Upper lobe of left lung (tissue), 6 donors: ENCODE results near the gene OLA1. TPM values are rescaled to one million over a fixed set of nuclear protein-coding genes. Genes with fewer than 3 reads are reported as not detected.

Source experiments
- ATAC-seq, 2 donors: fragments of 200-7000 bp; cut with Tn5 transposase; one replicate each; pipeline ENCODE4 v1.9.1; 2022; ENCODE audit warnings: mild to moderate bottlenecking in 2 of 2, moderate library complexity in 2 of 2; ENCODE audit not compliant: low FRiP score in 2 of 2
- DNase-seq, 2 donors: peaks; one replicate each; pipeline ENCODE4 v3.0.0-alpha.2; 2019 to 2020
- H3K27ac ChIP-seq, 4 donors: fragments of 200-600 bp; sonication (generic); one replicate each; pipeline ENCODE4 v1.5.1; 2016 to 2019
- H3K27me3 ChIP-seq, 4 donors: fragments of 200-600 bp; sonication (generic); one replicate each; pipeline ENCODE4 v1.5.1; 2017 to 2019
- H3K36me3 ChIP-seq, 4 donors: fragments of 200-600 bp; sonication (generic); one replicate each; pipeline ENCODE4 v1.5.1; 2016 to 2019
- H3K4me1 ChIP-seq, 4 donors: fragments of 200-600 bp; sonication (generic); one replicate each; pipeline ENCODE4 v1.5.1; 2018 to 2019
- H3K4me3 ChIP-seq, 4 donors: fragments of 200-600 bp; sonication (generic); one replicate each; pipeline ENCODE4 v1.5.1; 2017 to 2019; ENCODE audit warnings: mild to moderate bottlenecking in 2 of 4, moderate library complexity in 1 of 4
- H3K9me3 ChIP-seq, 4 donors: fragments of 200-600 bp; sonication (generic); one replicate each; pipeline ENCODE4 v1.5.1; 2018 to 2019
- EP300 ChIP-seq, 4 donors: sonication (generic); formaldehyde crosslinking; IDR thresholded peaks; one replicate each; pipeline ENCODE4 v1.5.1; 2017; ENCODE audit warnings: antibody characterized with exemption in 4 of 4, control low read depth in 2 of 4
- POLR2A ChIP-seq, 4 donors: fragments of 450-650 bp; IDR thresholded peaks; one replicate each; pipeline ENCODE4 v1.5.1; 2016 to 2017; ENCODE audit warnings: antibody characterized with exemption in 4 of 4, mild to moderate bottlenecking in 2 of 4
- POLR2AphosphoS5 ChIP-seq, 2 donors: sonication (generic); formaldehyde crosslinking; IDR thresholded peaks; one replicate each; pipeline ENCODE4 v1.5.1; 2017; ENCODE audit warnings: antibody characterized with exemption in 2 of 2
- WGBS, 2 donors: methylation state at CpG; one replicate each; pipeline ENCODE4 v1.1.5; 2017 to 2018; 5-methylcytosine and 5-hydroxymethylcytosine counted together
- total RNA-seq, 6 donors: library from RNA; depleted of rRNA in 4 of 6; stranded (reverse); fragments of >200 nt in 4 of 6; gene quantifications; one replicate each; pipeline versions ENCODE4 v1.1.0 to v1.2.1, GENCODE V29; 2016 to 2021
- TF ChIP-seq, protein P1 (sequence below), 6 experiments: fragments of 450-650 bp in 4 of 6; fragments of 200-600 bp in 2 of 6; sonication (generic) in 2 of 6; IDR thresholded peaks; one replicate each; pipeline ENCODE4 v1.5.1; 2016 to 2019; ENCODE audit warnings: antibody characterized with exemption in 6 of 6
- donor health status: DM: no; HTN: no; CAD: no; lungs with moderate emphysema.
- donor health status: DM: no; HTN: yes; CAD: no; lungs with severe emphysema.

Gene OLA1
- total RNA-seq, 6 donors from 2014 or later, result 16.5 to 52.2 (median 42.0) TPM

DNA sequence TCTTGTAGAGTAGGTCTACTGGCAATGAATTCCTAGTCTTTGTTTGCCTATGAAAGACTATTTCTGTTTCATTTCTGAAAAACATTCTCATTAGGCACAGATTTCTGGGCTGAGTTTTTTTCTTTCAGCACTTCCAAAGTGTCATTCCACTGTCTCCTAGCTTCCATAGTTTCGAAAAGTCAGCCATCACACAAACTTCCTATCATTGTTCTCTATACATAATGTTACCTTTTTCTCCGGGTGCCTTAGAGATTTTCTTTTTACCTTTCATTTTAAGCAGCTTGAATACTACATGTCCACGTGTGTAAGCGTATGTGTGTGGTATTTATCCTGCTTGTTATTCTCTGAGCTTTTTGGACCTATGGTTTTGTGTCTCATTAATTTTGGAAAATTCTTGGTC is 55.7 kb downstream of the OLA1 start:
- Histone ChIP-seq H3K27me3 (no peaks in the 10 kb centered on the region), H3K4me1 (no peaks in the 10 kb centered on the region), H3K36me3 (no peaks in the 10 kb centered on the region), H3K27ac (no peak overlapping the region), H3K4me3 (no peak overlapping the region), H3K9me3 (no peaks in the 10 kb centered on the region)
- ATAC-seq (no peak), DNase-seq (no peak)
- 61 to 93% methylated on average over 4 of the region's 4 CpGs for WGBS, 2 donors
- TF ChIP-seq EP300 (IDR thresholded peaks at IDR 0.05) (no peak), POLR2A (IDR thresholded peaks at IDR 0.05) (no peak), POLR2AphosphoS5 (IDR thresholded peaks at IDR 0.05) (no peak)
- TF ChIP-seq, protein P1, sequence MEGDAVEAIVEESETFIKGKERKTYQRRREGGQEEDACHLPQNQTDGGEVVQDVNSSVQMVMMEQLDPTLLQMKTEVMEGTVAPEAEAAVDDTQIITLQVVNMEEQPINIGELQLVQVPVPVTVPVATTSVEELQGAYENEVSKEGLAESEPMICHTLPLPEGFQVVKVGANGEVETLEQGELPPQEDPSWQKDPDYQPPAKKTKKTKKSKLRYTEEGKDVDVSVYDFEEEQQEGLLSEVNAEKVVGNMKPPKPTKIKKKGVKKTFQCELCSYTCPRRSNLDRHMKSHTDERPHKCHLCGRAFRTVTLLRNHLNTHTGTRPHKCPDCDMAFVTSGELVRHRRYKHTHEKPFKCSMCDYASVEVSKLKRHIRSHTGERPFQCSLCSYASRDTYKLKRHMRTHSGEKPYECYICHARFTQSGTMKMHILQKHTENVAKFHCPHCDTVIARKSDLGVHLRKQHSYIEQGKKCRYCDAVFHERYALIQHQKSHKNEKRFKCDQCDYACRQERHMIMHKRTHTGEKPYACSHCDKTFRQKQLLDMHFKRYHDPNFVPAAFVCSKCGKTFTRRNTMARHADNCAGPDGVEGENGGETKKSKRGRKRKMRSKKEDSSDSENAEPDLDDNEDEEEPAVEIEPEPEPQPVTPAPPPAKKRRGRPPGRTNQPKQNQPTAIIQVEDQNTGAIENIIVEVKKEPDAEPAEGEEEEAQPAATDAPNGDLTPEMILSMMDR (IDR thresholded peaks at IDR 0.05), result no peak

DNA sequence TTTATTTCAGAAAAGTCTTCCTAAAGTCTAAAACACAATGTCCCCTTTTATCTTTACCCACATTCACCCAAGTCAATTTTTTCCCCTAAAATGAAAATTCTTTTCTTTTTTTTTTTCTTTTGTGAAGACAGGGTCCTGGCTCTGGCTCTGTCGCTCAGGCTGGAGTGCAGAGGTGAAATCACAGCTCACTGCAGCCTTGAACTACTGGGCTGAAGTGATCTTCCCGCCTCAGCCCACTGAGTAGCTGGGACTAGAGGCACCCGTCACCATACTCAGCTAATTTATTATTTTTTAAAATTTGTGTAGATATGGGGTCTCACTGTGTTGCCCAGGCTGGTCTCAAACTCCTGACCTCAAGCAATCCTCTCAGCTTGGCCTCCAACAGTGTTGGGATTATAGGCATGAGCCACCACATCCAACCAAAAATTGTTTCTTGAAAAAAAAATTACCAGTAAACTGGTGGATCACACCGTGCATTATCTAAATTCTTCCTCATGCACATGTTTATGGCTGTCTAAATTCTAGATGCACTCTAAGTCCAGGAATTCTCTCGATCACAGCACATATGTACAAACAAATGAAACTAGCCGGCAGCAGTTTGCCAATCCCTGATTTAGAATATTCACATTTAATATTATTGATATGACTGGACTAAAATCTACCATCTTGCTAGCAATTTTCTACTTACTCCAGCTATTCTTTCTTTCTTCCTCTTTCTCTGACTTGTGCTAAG is 56.8 kb downstream of the OLA1 start:
- H3K9me3 ChIP-seq, result no peaks in the 10 kb centered on the region
- H3K27me3 ChIP-seq, result no peaks in the 10 kb centered on the region
- no peak overlapping the region for H3K4me3 ChIP-seq
- ATAC-seq, result no peak
- no peaks in the 10 kb centered on the region for H3K4me1 ChIP-seq
- 95 to 97% methylated on average over 6 of the region's 6 CpGs for WGBS, 2 donors
- H3K36me3 ChIP-seq, result no peaks in the 10 kb centered on the region
- TF ChIP-seq EP300 (IDR thresholded peaks at IDR 0.05) (no peak), POLR2AphosphoS5 (IDR thresholded peaks at IDR 0.05) (no peak), POLR2A (IDR thresholded peaks at IDR 0.05) (no peak)
- TF ChIP-seq, protein P1 (IDR thresholded peaks at IDR 0.05), result no peak
- no peak for DNase-seq
- H3K27ac ChIP-seq, result no peak overlapping the region

DNA sequence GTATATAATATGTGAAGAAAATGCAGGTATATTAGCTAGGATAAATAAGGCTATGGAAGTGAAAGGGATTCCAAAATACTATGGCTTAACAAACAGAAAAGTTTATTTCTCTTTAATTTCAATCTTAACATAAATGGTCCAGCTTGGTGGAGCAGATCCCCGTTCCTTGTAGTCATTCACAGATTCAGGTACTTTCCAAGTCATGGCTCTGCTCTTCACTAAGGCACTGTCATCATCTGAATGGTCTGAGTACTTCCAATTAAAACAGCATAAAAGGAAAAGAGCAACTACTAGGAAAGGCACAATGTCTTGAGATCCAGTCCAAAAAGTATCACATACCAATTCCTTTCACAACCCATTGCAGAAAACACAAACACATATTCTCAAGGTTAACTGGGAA is 63.4 kb downstream of the OLA1 start:
- Histone ChIP-seq H3K4me1 (peaks cover 0 to 7% (median 0%) of the 10 kb centered on the region in 4 donors), H3K27me3 (no peaks in the 10 kb centered on the region), H3K4me3 (no peak overlapping the region), H3K36me3 (peaks cover 0 to 3% (median 0%) of the 10 kb centered on the region in 4 donors), H3K9me3 (no peaks in the 10 kb centered on the region), H3K27ac (no peak overlapping the region)
- whole genome bisulfite sequencing, 2 donors, result 94 to 100% methylated on average over 1 of the region's 1 CpG
- ATAC-seq (no peak), DNase-seq (no peak)
- TF ChIP-seq, protein P1 (IDR thresholded peaks at IDR 0.05), result no peak
- no peak for TF ChIP-seq EP300 (IDR thresholded peaks at IDR 0.05)
- TF ChIP-seq POLR2AphosphoS5 (IDR thresholded peaks at IDR 0.05), result no peak
- no peak for TF ChIP-seq POLR2A (IDR thresholded peaks at IDR 0.05)

DNA sequence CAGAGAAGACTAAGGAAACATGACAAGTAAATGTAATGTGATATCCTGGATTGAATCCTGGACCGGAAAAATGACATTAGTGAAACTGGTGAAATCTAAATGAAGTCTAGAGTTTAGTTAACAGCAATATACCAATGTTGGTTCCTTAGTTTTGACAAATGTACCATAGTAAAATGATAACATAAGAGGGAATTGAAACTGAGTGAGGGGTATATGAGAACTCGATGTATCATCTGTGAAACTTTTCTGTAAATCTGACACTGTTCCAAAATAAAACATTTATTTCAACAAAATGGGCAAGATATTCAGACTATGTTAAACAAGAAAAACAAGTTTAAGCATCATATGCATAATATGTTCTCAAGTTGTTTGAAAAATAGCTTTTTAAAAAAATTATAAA is 63.8 kb downstream of the OLA1 start:
- WGBS, 2 donors, result 90 to 94% methylated on average over 2 of the region's 2 CpGs

More for the DNA sequence above, 63.8 kb downstream of the OLA1 start:
- TF ChIP-seq, protein P1 (IDR thresholded peaks at IDR 0.05), result no peak
- TF ChIP-seq POLR2A (IDR thresholded peaks at IDR 0.05) (no peak), POLR2AphosphoS5 (IDR thresholded peaks at IDR 0.05) (no peak), EP300 (IDR thresholded peaks at IDR 0.05) (no peak)
- no peak overlapping the region for H3K27ac ChIP-seq
- H3K4me3 ChIP-seq, result no peak overlapping the region
- no peak for ATAC-seq
- no peaks in the 10 kb centered on the region for H3K27me3 ChIP-seq
- peaks cover 0 to 3% (median 0%) of the 10 kb centered on the region in 4 donors for H3K36me3 ChIP-seq
- H3K9me3 ChIP-seq, result no peaks in the 10 kb centered on the region
- peaks cover 0 to 7% (median 0%) of the 10 kb centered on the region in 4 donors for H3K4me1 ChIP-seq
- DNase-seq, result no peak
